ES-I3 (cell line): ENCODE results near the gene LRG1.
"Not testable (repeated sequence)": the region's sequence is repeated elsewhere in the genome, so short reads cannot be mapped to it uniquely, and the experiment has no call there.

Experiments used
- H3K36me3 ChIP-seq: 2 replicates; pipeline ENCODE4 v1.6.1; 2013; ENCODE audit warnings: mild to moderate bottlenecking, low read length, control low read depth, moderate library complexity; ENCODE audit not compliant: insufficient read depth
- H3K4me1 ChIP-seq: 2 replicates; pipeline ENCODE4 v1.6.1; 2013; ENCODE audit warnings: mild to moderate bottlenecking, control low read depth, low read length; ENCODE audit not compliant: insufficient read depth
- H3K9ac ChIP-seq: 2 replicates; pipeline ENCODE4 v1.6.1; 2013; ENCODE audit warnings: low read depth, mild to moderate bottlenecking, low read length, moderate library complexity
- H3K9me3 ChIP-seq: 2 replicates; pipeline ENCODE4 v1.6.1; 2013; ENCODE audit warnings: mild to moderate bottlenecking, low read length, moderate library complexity; ENCODE audit not compliant: control insufficient read depth, insufficient read depth

LRG1 gene

GRCh38 chr19:4550479-4551050 lies 10.7 kb upstream of the LRG1 start:
- no peaks in the 10 kb centered on the region for H3K4me1 ChIP-seq
- no peak overlapping the region for H3K9ac ChIP-seq
- peaks cover 5% of the 10 kb centered on the region for H3K36me3 ChIP-seq
- H3K9me3 ChIP-seq = no peaks in the 10 kb centered on the region

DNA sequence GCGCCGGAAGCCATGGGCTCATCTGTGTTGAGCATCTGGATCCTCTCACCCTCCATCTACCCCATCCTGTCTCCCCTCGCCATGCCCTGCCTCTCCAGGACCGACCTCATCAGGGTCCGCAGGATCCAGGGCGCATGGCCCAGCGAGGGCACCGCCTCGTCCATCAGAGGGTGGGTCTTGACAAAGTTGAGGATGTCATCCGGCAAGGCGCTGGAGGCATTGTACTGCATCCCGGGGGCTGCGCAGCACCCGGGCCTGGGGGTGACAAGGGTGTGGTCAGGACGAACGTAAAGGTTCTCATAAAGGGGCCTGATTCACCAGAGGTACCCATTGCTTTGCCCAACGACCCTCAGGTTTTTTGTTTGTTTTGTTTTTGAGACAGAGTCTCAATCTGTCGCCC lies 10.2 kb upstream of the LRG1 start:
- Histone ChIP-seq H3K9ac (no peak overlapping the region), H3K36me3 (peaks cover 5% of the 10 kb centered on the region)

DNA sequence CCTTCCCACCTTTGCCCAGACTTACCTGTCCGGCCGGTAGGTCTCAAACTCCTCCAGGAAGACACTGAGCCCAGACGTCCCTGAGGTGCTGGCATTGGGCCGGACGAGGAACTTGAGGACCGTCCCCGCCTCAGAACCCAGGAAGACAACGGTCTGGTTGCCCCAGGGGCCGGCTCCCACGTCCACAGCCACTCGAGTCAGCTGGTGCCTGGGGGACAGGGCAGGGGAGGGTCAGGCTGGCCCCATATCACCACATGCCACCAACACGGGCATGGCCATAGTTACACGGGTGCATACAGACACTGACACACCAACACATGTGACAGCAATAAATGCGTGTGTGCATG lies 8.4 kb upstream of the LRG1 start:
- Histone ChIP-seq H3K4me1 (no peaks in the 10 kb centered on the region), H3K36me3 (peaks cover 4% of the 10 kb centered on the region), H3K9ac (no peak overlapping the region), H3K9me3 (no peaks in the 10 kb centered on the region)

More for the DNA sequence above, 10.2 kb upstream of the LRG1 start:
- Histone ChIP-seq H3K4me1 (no peaks in the 10 kb centered on the region), H3K9me3 (no peaks in the 10 kb centered on the region)

- Histone ChIP-seq H3K36me3 (no peaks in the 10 kb centered on the region; the same call in none of the 2 replicates), H3K4me1 (no peaks in the 10 kb centered on the region), H3K9me3 (no peaks in the 10 kb centered on the region), H3K9ac (no peak overlapping the region)
Measured at GRCh38 chr19:4547303-4548237, 7.7 kb upstream of the LRG1 start.

DNA sequence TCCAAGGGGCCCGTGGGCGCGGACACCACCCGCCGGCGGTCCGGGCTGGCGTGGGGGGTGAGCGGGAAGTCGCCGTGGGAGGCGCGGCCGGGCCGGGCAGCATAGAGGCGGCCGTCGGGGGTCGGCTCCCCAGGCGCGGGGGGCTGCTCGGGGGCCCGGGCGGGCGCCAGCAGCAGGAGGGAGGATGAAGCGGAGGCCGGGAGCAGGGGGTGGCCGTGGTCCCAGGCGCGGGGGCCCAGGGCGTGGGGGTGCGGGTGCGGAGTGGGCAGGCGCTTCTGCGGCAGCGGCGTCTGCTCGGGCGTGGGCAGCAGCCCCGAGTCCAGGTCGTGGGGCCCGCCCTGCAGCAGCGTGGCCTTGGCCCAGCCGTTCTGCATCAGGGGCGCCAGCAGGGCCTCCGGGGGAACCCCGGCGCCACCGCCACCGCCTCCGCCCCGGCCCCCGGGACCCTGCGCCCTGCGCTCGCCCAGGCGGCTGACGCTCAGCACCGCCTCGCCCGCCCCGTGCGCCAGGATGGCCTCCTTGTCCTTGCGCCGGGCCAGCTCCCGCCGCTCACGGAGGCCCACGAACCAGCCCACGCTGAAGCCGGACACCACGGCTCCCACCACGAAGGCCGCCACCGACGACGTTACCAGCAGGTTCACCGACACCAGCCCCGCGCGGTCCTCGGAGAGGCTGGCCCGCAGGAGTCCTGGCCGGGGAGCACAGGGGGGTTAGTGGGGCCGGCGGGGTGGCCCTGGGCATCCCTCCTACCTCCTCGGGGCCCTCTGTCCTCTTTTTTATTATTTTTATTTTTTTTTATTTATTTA lies 4.2 kb upstream of the LRG1 start:
- H3K36me3 ChIP-seq = no peaks in the 10 kb centered on the region

GRCh38 chr19:4542896-4543841 lies 3.3 kb upstream of the LRG1 start:
- no peak overlapping the region for H3K9ac ChIP-seq
- H3K4me1 ChIP-seq = peaks cover 8% of the 10 kb centered on the region; the same call in 1 of the 2 replicates
- no peaks in the 10 kb centered on the region for H3K36me3 ChIP-seq
- H3K9me3 ChIP-seq = no peaks in the 10 kb centered on the region

More for the DNA sequence above, 4.2 kb upstream of the LRG1 start:
- H3K9me3 ChIP-seq = no peaks in the 10 kb centered on the region
- H3K4me1 ChIP-seq = peaks cover 8% of the 10 kb centered on the region; the same call in 1 of the 2 replicates
- H3K9ac ChIP-seq = no peak overlapping the region

DNA sequence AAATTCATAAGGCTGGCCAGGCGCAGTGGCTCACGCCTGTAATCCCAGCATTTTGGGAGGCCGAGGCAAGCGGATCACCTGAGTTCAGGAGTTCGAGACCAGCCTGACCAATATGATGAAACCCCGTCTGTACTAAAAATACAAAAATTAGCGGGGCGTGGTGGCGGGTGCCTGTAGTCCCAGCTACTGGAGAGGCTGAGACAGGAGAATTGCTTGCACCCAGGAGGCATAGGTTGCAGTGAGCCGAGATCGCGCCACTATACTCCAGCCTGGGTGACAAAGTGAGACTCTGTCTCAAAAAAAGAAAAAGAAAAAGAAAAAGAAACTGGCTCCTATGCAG lies 1.9 kb upstream of the LRG1 start:
- H3K9me3 ChIP-seq, H3K9ac ChIP-seq, H3K4me1 ChIP-seq, H3K36me3 ChIP-seq: not testable (repeated sequence)

- H3K4me1 ChIP-seq = peaks cover 8% of the 10 kb centered on the region; the same call in 1 of the 2 replicates
- no peak overlapping the region for H3K9ac ChIP-seq
- H3K9me3 ChIP-seq = no peaks in the 10 kb centered on the region
- no peaks in the 10 kb centered on the region for H3K36me3 ChIP-seq
Measured at GRCh38 chr19:4541114-4541805, 1.4 kb upstream of the LRG1 start.

DNA sequence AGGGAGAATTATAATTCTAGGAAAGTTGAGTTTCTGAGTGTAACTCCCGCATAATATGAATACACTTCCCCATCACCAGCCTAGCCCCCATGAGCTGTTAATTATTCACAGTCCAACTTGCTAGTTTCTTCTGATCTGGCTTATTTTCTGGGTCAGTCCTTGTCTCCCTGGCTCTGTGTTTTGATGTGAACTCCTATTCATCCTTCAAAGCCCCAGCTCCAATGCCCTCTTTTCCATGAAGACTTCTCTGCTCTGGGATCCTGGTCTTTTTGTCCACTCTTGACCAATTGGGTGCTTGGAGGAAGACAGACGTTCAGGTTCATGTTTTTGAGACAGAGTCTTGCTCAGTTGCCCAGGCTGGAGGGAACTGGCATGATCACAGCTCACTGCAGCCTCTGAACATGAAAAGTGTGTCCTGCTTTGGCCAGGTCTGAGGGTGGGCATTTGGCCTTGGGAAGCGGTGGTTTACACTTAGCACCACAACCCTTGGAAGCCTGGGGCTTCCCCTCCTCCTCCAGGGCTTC lies 605 bp downstream of the LRG1 start:
- Histone ChIP-seq H3K36me3 (no peaks in the 10 kb centered on the region), H3K9me3 (no peaks in the 10 kb centered on the region), H3K4me1 (peaks cover 8% of the 10 kb centered on the region; the same call in 1 of the 2 replicates), H3K9ac (no peak overlapping the region; the same call in 1 of the 2 replicates)

GRCh38 chr19:4538601-4538954 lies 1.3 kb downstream of the LRG1 start:
- no peak overlapping the region for H3K9ac ChIP-seq
- H3K4me1 ChIP-seq = peaks cover 8% of the 10 kb centered on the region; the same call in 1 of the 2 replicates

DNA sequence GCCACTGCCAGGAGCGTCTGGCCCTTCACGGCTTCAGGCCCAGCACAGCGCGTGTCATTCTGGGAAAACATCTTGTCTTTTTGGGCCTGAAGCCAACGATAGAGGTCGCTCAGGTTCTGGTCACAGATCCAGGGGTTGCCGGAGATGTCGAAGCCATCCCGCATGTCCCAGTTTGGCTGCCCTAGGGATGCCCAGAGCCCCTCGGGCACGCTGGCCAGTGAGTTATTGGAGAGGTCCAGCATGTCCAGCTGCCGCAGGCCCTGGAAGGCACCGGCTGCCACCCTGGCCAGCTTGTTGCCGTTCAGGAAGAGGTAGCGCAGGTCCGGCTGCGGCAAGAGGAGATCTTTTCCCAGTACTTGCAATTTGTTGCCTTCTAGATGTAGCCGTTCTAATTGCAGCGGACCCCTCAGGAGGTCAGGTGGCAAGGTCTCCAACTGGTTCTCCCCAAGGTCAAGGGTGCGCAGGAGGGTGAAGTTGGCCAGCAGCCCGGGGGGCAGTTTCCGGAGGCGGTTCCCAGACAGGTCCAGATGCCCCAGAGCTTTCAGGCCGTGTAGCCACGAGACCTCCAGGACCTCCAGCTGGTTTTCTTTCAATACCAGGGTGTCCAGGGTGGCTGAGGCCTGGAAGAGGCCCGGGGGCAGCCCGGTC lies 1.8 kb downstream of the LRG1 start:
- Histone ChIP-seq H3K36me3 (no peaks in the 10 kb centered on the region), H3K9me3 (no peaks in the 10 kb centered on the region), H3K4me1 (peaks cover 8% of the 10 kb centered on the region; the same call in 1 of the 2 replicates), H3K9ac (no peak overlapping the region)

More at GRCh38 chr19:4538601-4538954, 1.3 kb downstream of the LRG1 start:
- Histone ChIP-seq H3K9me3 (no peaks in the 10 kb centered on the region), H3K36me3 (no peaks in the 10 kb centered on the region)

GRCh38 chr19:4536798-4537197 lies 3.0 kb downstream of the LRG1 start:
- Histone ChIP-seq H3K9ac (no peak overlapping the region), H3K36me3 (no peaks in the 10 kb centered on the region), H3K4me1 (peaks cover 8% of the 10 kb centered on the region; the same call in 1 of the 2 replicates), H3K9me3 (no peaks in the 10 kb centered on the region)
